Activated CD8-positive, alpha-beta memory T cell treated with anti-CD3 and anti-CD28 coated beads for 36 hours (primary cell): ENCODE measurements around the gene YAF2. TPM values are rescaled to one million over a fixed set of nuclear protein-coding genes. Genes with fewer than 3 reads are reported as not detected.

Source experiments
- CTCF ChIA-PET: fragments of 350-600 bp; sonication (Branson Sonifier 250); formaldehyde crosslinking; loops from one replicate; lab custom pipeline; 2021; ENCODE audit warnings: antibody characterized with exemption; lab: Charles Lee
- POLR2A ChIA-PET: fragments of 350-600 bp; sonication (Branson Sonifier 250); formaldehyde crosslinking; loops from one replicate; lab custom pipeline; 2021; ENCODE audit warnings: antibody characterized with exemption; lab: Charles Lee
- total RNA-seq, 2 experiments: library from RNA; stranded (reverse); gene quantifications; one replicate each; pipeline ENCODE4 v1.2.3, GENCODE V29; 2021

The YAF2 gene
- total RNA-seq, 2 experiments from 2014 or later, result 33.9 to 34.4 TPM

DNA sequence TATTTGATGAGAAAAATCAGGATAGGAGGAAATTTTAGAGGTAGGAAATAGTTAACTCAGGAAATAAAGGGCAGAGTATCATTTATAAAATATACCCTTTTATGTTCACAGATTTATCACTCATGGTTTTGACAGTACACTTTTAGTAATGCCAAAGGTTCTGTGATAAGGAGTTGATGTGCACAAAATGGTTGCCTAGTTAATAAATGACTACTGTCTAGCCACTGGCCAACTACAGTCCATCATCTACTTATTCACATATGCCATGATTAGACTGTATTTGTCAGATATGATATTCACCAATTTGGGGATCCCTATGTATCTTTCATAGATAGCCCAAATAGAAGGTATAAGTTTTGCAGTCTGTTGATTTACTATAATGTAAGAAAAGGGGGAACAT, 74.1 kb downstream of the YAF2 start:
- ChIA-PET CTCF (no interaction called here), POLR2A (no interaction called here)

GRCh38 chr12:42162965-42163364, 75.1 kb downstream of the YAF2 start:
- ChIA-PET POLR2A (no interaction called here), CTCF (no interaction called here)

GRCh38 chr12:42162193-42162592, 75.9 kb downstream of the YAF2 start:
- ChIA-PET POLR2A (no interaction called here), CTCF (no interaction called here)

DNA sequence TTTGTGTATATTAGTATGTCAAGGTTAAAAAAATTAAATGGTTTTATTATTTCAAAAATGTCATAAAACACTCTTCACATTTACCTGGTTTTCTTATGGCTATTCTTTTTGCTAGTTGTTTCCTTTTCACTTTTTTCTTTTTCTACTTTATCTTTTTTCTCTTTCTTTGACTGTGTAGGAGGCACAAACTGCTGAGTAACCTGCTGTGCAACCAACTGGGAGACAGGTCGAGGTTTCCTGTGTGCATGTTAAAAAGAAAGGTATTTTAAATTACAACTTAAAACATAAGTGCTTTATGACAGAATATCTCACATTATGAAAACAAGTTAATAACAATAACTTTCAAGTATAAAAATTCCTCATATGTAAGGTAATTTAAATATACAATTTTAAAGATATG, 76.5 kb downstream of the YAF2 start:
- CTCF ChIA-PET, result no interaction called here
- POLR2A ChIA-PET, result no interaction called here

DNA sequence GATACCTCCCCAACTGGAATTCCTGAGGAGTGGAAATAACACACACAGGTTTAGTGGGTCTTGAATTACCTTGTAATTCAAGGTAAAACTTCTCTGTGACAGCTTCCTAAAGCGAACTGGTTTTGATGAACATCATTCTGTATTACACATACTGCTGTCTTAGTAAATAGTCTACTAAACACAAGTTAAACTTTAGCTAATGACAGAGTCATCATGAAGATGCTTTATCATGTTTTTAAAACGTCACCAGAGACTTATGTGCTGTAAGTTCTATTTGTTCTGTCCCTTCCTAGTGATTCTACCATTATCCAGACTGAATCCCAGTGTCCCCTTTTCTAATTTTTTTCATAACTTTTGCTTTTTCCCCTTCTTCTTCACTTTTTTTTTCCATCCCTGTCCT, 81.8 kb downstream of the YAF2 start:
- CTCF ChIA-PET, result interaction anchor here (0.7 kb wide), 1 partner anchor 136 kb away, joined by 4 read pairs; no protein-coding TSS in a partner anchor
- POLR2A ChIA-PET, result no interaction called here

GRCh38 chr12:42145552-42146215, 92.4 kb downstream of the YAF2 start:
- POLR2A ChIA-PET, result no interaction called here
- CTCF ChIA-PET, result no interaction called here

- ChIA-PET POLR2A (no interaction called here), CTCF (no interaction called here)
Observed at GRCh38 chr12:42145197-42145549, 92.9 kb downstream of the YAF2 start.

- POLR2A ChIA-PET, result no interaction called here
- CTCF ChIA-PET, result no interaction called here
Observed at GRCh38 chr12:42144408-42145196, 93.4 kb downstream of the YAF2 start, which contains the start of gene GXYLT1. Gene GXYLT1 (minus strand): TSS chr12:42144874. CDS start chr12:42144646, 228 bp downstream.

DNA sequence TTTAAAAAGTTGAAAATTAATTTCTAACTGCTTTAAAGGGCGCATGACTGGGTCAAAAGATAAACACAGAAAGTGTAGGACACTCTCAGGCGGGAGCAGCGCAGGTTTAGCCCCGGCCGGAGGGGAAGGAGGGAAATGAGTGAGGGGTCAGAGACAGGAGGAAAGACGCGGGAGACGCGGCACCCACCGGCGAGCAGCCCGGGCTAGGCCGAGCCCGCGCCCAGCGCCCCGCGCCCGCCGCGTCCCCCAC, 94.0 kb downstream of the YAF2 start:
- ChIA-PET CTCF (no interaction called here), POLR2A (no interaction called here)

- CTCF ChIA-PET, result no interaction called here
- POLR2A ChIA-PET, result no interaction called here
Observed at GRCh38 chr12:42143452-42144157, 94.4 kb downstream of the YAF2 start.

GRCh38 chr12:42141981-42142606, 96.0 kb downstream of the YAF2 start:
- ChIA-PET CTCF (no interaction called here), POLR2A (no interaction called here)

GRCh38 chr12:42140901-42141300, 97.1 kb downstream of the YAF2 start:
- ChIA-PET CTCF (interaction anchor here (0.5 kb wide), 1 partner anchor 38 kb away, joined by 5 read pairs; no protein-coding TSS in a partner anchor), POLR2A (no interaction called here)

- CTCF ChIA-PET, result no interaction called here
- POLR2A ChIA-PET, result no interaction called here
Observed at GRCh38 chr12:42135259-42135814, 102.7 kb downstream of the YAF2 start.

GRCh38 chr12:42130672-42131402, 107.2 kb downstream of the YAF2 start:
- ChIA-PET CTCF (no interaction called here), POLR2A (no interaction called here)

DNA sequence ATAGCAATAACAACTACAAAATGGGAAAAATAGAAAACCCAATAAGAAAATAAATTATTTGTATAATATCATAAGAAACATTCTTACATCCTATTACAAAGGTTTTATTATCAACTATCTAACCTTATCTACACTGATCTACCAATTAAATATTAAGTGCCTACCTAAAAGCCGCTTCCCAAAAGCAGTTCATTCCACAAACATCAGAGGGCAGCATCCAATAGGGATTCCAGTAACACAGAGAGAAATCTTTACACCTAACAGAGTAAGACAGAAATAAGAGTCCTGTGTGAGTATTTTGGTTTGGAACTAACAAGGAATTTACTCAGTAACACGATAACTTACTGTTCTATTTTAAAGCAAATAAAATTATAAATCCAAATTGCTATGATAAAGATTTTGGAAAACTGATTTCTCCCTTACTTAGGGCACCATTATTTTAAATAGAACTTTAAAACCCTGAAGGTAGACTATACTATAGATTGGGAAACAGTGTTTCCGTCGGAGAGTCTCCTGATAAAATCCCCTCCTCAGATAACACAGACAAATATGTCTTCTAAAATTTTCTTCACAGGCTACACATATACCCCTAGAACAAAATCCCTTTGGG, 108.3 kb downstream of the YAF2 start:
- CTCF ChIA-PET, result no interaction called here
- POLR2A ChIA-PET, result no interaction called here

GRCh38 chr12:42128888-42129287, 109.2 kb downstream of the YAF2 start:
- CTCF ChIA-PET, result no interaction called here
- POLR2A ChIA-PET, result no interaction called here

DNA sequence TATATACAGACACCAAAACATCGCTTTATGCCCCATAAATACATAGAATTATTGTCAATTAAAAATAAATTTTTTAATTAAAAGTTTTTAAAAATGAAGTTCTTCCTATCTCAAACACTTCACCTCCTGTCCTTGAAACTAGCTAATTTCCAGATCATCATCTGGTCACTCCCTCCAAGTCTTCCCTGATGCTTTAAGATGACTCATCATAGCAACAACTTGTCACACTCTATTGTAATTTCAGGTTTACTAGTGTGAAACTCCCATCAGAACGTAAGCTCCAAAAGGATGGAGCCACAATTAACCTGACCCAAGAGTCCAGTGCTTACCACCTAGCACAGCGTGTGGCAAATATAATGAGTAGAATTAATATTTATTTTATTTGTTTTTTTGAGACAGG, 109.7 kb downstream of the YAF2 start:
- ChIA-PET POLR2A (no interaction called here), CTCF (no interaction called here)

DNA sequence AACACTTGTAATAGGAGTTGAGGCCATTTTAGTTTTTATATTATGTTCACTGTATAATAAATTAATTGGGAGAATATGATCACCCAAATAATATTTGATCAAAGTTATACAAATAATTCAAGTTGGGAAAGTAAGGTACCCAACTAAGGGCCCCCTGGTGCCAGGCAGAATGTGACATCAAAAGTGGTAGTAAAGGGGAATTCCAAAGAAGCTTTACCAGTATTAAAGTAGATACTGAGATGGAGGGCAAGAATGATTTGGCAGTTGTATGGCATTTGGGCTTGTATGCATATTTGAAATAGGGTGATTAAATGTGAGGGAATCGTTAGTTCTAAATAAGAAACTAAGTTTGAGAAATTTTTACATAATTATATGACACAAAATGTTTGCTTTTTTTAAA, 111.1 kb downstream of the YAF2 start:
- POLR2A ChIA-PET, result interaction anchor here (0.5 kb wide), 1 partner anchor 337 kb away, joined by 7 read pairs; no protein-coding TSS in a partner anchor

DNA sequence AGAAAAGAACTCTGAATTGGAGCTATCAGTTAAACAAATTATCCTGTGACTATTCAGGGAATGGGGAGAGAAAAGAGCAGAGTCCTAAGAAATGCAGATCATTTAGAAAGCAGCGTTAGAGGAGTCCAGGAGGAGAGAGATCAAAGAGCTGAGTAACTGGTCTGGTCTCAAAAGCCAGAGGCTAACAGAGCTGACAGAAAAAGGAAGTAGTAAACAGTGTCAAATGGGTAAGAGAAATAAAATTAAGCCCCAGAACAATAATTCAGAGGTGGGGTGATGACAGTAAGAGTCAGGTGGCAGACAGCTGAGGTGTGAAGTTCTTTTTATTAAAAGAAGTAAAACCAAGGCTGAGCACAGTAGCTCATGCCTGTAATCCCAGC, 112.7 kb downstream of the YAF2 start:
- ChIA-PET POLR2A (no interaction called here), CTCF (no interaction called here)

More for the DNA sequence above, 111.1 kb downstream of the YAF2 start:
- CTCF ChIA-PET, result no interaction called here
